SH-SY5Y (cell line): ENCODE results near the gene ODF2L.

Experiments
- GATA2 ChIP-seq: IDR thresholded peaks from 2 replicates; pipeline ENCODE4 v1.6.1; 2011; ENCODE audit warnings: mild to moderate bottlenecking, low read depth, low read length
- GATA3 ChIP-seq: IDR thresholded peaks from 2 replicates; pipeline ENCODE4 v1.6.1; 2011; ENCODE audit warnings: low read depth, mild to moderate bottlenecking, low read length, moderate library complexity

ODF2L gene

DNA sequence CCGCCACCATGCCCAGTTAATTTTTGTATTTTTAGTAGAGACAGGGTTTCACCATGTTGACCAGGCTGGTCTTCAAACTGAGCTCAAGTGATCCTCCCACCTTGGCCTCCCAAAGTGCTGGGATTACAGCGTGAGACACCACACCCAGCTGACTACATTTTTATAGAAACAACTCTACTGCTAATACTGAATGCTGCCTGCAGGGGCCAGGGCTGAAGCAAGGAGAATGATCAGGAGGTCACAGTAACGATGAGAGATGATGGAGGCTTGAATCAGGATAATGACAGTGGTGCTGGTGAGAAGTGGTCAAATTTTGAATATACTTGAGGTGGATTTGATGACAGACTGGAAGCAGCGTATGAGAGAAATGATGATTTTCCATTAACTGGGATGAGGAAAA lies 33.3 kb downstream of the ODF2L start:
- no peak for TF ChIP-seq GATA3
- TF ChIP-seq GATA2 = no peak

- TF ChIP-seq GATA2 = no peak
Observed at GRCh38 chr1:86357796-86358195, 38.3 kb downstream of the ODF2L start.

DNA sequence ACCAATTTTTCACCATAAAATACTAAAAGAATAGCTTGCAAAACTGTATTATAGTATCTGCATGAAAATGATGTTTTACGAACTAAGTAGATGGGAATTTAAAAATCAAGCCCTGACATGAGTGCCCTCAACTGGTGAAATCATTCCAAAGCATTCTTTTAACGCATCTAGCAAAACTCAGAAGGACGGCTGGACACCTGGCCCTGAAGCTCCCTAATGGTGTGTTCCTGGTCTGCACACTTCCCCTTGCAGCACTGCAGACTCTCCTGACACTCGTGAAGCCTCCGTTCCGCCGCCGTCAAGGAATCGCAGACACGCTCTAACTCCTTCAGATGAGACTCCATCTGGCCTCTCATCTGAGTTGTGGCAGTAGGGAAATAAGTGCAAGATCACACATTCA lies 39.9 kb downstream of the ODF2L start:
- TF ChIP-seq GATA2 (no peak), GATA3 (no peak)

DNA sequence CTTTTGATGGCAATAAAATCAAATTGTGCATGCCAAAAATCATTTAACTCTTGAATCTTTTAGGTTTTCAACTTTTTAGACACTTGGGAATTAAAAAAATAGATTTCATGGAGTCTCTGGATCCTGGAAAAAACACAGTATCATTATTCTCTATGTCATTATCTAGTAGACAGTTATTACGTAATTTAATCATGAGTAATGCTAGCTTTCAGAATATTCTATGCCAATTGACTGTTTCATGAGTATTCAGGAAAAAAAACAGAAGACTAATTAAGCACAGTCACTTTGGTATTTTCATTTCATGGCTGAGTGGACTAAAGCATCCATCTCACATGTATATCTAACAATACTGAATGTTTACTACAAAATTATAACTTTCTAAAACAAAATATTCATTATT lies 44.0 kb downstream of the ODF2L start:
- no peak for TF ChIP-seq GATA3
- no peak for TF ChIP-seq GATA2

- no peak for TF ChIP-seq GATA2
- TF ChIP-seq GATA3 = no peak
Observed at GRCh38 chr1:86346388-86346787, 49.7 kb downstream of the ODF2L start.

- TF ChIP-seq GATA2 = no peak
- no peak for TF ChIP-seq GATA3
Observed at GRCh38 chr1:86345042-86345441, 51.1 kb downstream of the ODF2L start.

DNA sequence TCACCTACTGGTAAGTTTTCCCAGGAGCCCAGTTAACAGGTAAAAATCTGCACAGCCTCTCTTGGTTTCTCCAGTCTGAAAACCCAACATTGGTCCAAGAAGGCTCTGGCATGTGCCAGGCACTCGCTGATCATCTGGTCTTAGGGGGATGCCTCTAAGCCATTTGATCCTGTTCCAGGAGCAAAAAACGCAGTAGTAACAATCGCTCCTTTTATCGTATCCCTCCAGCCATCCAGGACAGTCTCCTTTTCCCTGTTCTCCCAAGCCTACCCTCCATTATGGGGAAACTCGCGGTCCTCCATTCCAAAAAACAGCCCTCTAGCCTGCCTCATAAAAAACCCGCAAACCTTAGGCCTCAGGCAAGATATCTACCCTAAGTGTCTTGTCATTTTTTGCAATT lies 56.2 kb downstream of the ODF2L start:
- TF ChIP-seq GATA3 (no peak), GATA2 (no peak)

DNA sequence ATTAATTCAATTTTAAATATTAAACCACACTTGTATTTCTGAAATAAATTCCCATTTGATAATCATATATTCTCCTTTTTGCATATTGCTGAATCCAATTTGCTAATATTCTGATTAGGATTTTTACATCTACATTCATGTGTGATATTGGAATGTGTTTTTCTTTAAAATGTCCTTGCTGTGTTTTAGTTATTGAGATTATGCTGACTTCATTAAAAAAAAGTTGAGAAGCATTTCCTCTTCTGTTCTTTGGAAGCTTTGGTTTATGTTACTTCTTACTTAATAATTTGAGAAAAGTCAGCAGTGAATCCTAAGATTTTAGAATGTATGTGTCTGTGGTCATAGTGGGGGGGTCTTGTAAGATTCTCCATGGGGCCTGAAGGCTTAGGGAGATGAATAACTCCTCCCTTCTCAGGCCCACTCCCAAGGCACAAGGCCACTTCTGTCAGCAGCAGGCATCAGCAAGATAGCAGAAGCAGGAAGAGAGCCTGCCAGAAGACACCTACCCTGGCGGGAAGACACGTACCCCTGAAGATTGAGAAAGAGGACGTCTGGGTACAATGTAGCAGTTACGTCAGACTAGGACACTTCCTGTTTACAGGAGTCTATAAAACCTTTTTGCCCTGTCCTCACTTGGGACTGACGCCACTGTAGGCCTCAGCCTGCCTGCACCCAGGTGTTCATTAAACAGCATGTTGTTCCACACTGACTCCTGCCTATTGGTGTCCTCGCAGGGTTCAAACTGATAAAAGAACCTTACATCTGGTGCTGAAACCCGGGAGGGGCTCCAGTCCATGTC lies 56.9 kb downstream of the ODF2L start:
- TF ChIP-seq GATA3 (no peak), GATA2 (no peak)

DNA sequence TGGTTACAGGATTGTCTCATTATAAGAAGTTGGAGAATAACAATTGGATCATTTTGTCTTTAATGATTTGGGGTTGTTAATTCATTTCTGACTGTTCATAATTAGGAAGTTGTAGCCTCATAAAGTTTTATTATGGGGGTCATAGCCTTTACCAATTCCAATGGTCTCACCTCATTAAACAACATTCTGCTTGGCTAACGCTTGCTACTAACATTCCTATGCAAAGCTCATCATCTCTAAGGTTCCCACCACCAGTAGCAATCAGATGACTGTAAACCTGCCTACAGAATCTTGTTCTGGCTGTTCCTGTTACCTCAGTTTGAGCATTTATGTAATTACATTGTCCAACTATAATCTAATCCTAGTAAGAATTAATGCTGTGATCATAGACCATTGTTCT lies 60.2 kb downstream of the ODF2L start:
- no peak for TF ChIP-seq GATA2
- no peak for TF ChIP-seq GATA3

- TF ChIP-seq GATA3 (no peak), GATA2 (no peak)
Observed at GRCh38 chr1:86325264-86325663, 70.9 kb downstream of the ODF2L start.

DNA sequence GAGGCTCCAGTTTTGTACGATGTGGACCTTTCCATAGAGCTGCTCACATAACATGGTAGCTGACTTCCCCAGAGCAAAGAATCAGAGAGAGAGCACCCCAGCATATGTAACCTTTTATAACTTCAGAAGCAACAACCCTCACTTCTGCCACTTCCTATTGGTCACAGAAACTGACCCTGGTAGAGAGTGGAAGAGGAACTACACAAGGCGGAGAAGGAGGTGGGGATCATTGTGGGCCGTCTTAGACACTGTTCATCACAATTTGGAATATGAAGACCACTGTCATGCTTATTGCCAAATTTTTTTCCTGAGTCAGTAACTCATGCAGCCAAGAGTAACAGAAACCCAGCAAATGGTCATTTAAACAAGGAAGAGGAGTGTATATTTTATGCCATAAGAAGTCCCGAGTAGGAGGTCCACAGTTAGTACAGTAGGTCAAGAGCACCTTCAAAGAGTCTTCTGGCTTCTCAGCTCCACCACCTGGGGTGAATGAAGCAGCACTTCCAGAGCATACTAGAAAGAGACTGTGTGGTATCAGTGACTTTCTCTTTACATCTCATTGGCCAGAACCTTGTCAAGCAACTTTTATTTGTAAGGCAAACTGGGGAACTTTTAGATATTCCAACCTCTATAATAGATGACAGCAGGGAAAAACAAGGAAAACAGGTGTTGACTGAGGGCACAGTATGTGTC lies 71.8 kb downstream of the ODF2L start:
- no peak for TF ChIP-seq GATA2
- no peak for TF ChIP-seq GATA3

GRCh38 chr1:86322241-86322640 lies 73.9 kb downstream of the ODF2L start:
- TF ChIP-seq GATA3 = no peak
- TF ChIP-seq GATA2 = no peak

GRCh38 chr1:86318436-86318835 lies 77.7 kb downstream of the ODF2L start:
- no peak for TF ChIP-seq GATA2
- no peak for TF ChIP-seq GATA3

DNA sequence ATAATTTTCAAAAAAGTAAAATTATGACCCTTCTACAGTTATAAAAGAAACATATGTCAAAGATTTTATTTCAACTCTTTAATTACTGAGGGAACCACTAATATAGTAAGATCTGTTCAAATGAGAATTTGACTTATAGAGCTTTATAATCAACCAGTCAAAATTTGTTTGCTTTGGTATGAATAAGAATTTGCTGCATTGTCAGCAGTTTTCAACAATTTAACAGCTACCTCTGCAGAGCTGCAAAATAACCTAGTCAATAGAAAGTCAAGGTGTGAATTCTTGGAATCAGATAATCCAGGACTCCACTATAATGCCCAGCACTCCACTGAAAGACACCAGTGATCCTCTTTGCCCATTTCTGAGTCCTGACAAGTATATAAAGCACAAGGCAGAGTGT lies 78.2 kb downstream of the ODF2L start:
- TF ChIP-seq GATA2 (no peak), GATA3 (no peak)

DNA sequence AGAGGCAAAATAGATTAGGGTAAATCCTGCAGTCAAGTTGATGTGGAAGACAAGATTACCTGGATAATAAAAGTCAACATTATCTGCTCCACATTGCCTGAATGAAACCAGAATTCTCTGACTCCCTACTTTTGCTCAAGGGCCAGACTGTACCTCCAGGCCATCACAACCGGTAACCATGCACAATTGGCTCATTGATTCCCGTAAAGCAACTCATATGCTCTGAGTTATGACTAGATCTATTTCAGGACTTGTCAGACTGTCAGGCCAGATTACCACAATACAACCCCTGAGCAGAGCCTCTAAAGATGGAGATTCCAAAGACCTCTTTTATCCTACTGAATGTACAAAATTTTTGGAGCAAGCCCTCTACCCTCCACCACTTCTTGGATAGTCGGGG lies 90.4 kb downstream of the ODF2L start:
- no peak for TF ChIP-seq GATA2
- no peak for TF ChIP-seq GATA3
